Fibroblast of lung (primary cell): ENCODE results near the gene ACTR2. TPM values are rescaled to one million over a fixed set of nuclear protein-coding genes. Genes with fewer than 3 reads are reported as not detected.
"Not testable (repeated sequence)": the region's sequence is repeated elsewhere in the genome, so short reads cannot be mapped to it uniquely, and the experiment has no call there.

Source experiments
- DNase-seq, 2 donors: peaks; one replicate each; pipeline versions ENCODE4 v3.0.0 to v3.0.0-alpha.2; 2010; ENCODE audit warnings: low read depth in 2 of 2
- H2AFZ ChIP-seq: 2 replicates; pipeline ENCODE4 v1.5.1; 2012; ENCODE audit warnings: low read length, control low read depth, inconsistent platforms
- H3K27ac ChIP-seq: 2 replicates; pipeline ENCODE4 v1.5.1; 2011; ENCODE audit warnings: low read length, control low read depth; ENCODE audit not compliant: insufficient read depth
- H3K27me3 ChIP-seq: 2 replicates; pipeline ENCODE4 v1.5.1; 2011; ENCODE audit warnings: mild to moderate bottlenecking, low read length; ENCODE audit not compliant: control insufficient read depth, insufficient read depth
- H3K36me3 ChIP-seq: 2 replicates; pipeline ENCODE4 v1.5.1; 2011; ENCODE audit warnings: low read length; ENCODE audit not compliant: control insufficient read depth, insufficient read depth
- H3K4me1 ChIP-seq: 2 replicates; pipeline ENCODE4 v1.5.1; 2011; ENCODE audit warnings: low read length; ENCODE audit not compliant: control insufficient read depth, insufficient read depth; ENCODE audit errors: extremely low read depth
- H3K4me2 ChIP-seq: 2 replicates; pipeline ENCODE4 v1.5.1; 2011; ENCODE audit warnings: low read length, control low read depth; ENCODE audit not compliant: insufficient read depth; ENCODE audit errors: extremely low read depth
- H3K4me3 ChIP-seq, 4 experiments: fragments of 200-600 bp in 1 of 4; sonication (generic) in 1 of 4; replicated peaks in 1 of 4; 2 replicates each; pipeline ENCODE4 v1.5.1; 2011 to 2016; ENCODE audit warnings: low read length in 4 of 4, low read depth in 3 of 4, mild to moderate bottlenecking in 3 of 4, control low read depth in 2 of 4, inconsistent platforms in 1 of 4, mixed read lengths in 1 of 4; ENCODE audit not compliant: insufficient read depth in 1 of 4; ENCODE audit errors: control extremely low read depth in 1 of 4
- H3K79me2 ChIP-seq: 2 replicates; pipeline ENCODE4 v1.5.1; 2012; ENCODE audit warnings: mild to moderate bottlenecking, low read length, inconsistent platforms; ENCODE audit not compliant: control insufficient read depth, insufficient read depth
- H3K9ac ChIP-seq: 2 replicates; pipeline ENCODE4 v1.5.1; 2011; ENCODE audit warnings: mild to moderate bottlenecking, low read length, control low read depth; ENCODE audit not compliant: insufficient read depth
- H3K9me3 ChIP-seq: 2 replicates; pipeline ENCODE4 v1.5.1; 2012; ENCODE audit warnings: low read depth, low read length; ENCODE audit not compliant: control insufficient read depth, insufficient read depth
- H4K20me1 ChIP-seq: 2 replicates; pipeline ENCODE4 v1.5.1; 2011; ENCODE audit warnings: low read length; ENCODE audit not compliant: control insufficient read depth, insufficient read depth; ENCODE audit errors: extremely low read depth
- EZH2 ChIP-seq: IDR thresholded peaks from 2 replicates; pipeline ENCODE4 v1.5.1; 2012; ENCODE audit warnings: low read length, control low read depth, mild to moderate bottlenecking; ENCODE audit errors: missing control alignments
- polyA plus RNA-seq, 2 donors: library from polyadenylated mRNA; depleted of rRNA in 1 of 2; stranded (reverse) in 1 of 2; unstranded in 1 of 2; fragments of >200 nt; gene quantifications; 2 replicates each; pipeline ENCODE4 v1.2.1, GENCODE V29; 2011 to 2012; ENCODE audit warnings: missing spikeins in 1 of 2
- total RNA-seq: library from RNA; depleted of rRNA; stranded (reverse); fragments of >200 nt; gene quantifications from 2 replicates; pipeline ENCODE4 v1.2.1, GENCODE V29; 2014
- TF ChIP-seq, protein P1 (sequence below), 2 donors: IDR thresholded peaks in 1 of 2; conservative IDR thresholded peaks in 1 of 2; 1 replicate in 1 of 2; 2 replicates in 1 of 2; pipeline ENCODE4 v1.5.1; 2011 to 2012; ENCODE audit warnings: low read length in 2 of 2, control low read depth in 1 of 2, inconsistent platforms in 1 of 2, low read depth in 1 of 2, mild to moderate bottlenecking in 1 of 2

ACTR2 gene
- total and polyA plus RNA-seq, 2 donors (not counting 1 experiment from before 2014, with no cell fraction given) = 90.2 to 192 TPM

DNA sequence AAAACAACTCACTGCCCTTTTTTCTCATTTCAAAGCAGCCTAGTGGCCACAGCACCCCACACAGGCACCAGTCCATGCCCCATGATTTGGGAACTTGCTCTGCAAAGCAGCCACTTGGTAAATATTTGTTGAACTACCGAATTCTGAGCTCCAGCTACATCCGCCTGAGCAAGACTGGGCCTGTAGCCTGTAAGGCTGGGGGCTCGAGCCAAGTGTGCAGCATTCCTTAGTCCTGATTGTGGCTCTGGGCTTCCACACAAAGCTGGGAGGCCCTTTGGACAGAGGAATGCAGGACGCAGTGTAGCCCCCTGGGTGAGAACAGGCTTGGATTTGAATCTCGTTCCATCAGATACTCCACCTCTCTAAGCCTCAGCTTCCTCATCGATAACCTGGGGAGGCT is 88.4 kb downstream of the ACTR2 start:
- DNase-seq = peak; percentile 72 to 96
- H3K9ac ChIP-seq = peak overlapping the region; percentile 28
- H3K79me2 ChIP-seq = peaks cover 9% of the 10 kb centered on the region
- TF ChIP-seq, protein P1, sequence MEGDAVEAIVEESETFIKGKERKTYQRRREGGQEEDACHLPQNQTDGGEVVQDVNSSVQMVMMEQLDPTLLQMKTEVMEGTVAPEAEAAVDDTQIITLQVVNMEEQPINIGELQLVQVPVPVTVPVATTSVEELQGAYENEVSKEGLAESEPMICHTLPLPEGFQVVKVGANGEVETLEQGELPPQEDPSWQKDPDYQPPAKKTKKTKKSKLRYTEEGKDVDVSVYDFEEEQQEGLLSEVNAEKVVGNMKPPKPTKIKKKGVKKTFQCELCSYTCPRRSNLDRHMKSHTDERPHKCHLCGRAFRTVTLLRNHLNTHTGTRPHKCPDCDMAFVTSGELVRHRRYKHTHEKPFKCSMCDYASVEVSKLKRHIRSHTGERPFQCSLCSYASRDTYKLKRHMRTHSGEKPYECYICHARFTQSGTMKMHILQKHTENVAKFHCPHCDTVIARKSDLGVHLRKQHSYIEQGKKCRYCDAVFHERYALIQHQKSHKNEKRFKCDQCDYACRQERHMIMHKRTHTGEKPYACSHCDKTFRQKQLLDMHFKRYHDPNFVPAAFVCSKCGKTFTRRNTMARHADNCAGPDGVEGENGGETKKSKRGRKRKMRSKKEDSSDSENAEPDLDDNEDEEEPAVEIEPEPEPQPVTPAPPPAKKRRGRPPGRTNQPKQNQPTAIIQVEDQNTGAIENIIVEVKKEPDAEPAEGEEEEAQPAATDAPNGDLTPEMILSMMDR (conservative IDR thresholded peaks at IDR 0.05 in 1 of 2, IDR thresholded peaks at IDR 0.05 in 1 of 2; ENCODE audit: low read depth in 1 of 2, low read length in 2 of 2) = no peak
- TF ChIP-seq EZH2 = no peak
- no peaks in the 10 kb centered on the region for H3K9me3 ChIP-seq
- no peaks in the 10 kb centered on the region for H4K20me1 ChIP-seq
- no peak overlapping the region for H3K4me3 ChIP-seq
- peak overlapping the region; percentile 84 for H3K27ac ChIP-seq
- H3K36me3 ChIP-seq = peaks cover 20% of the 10 kb centered on the region
- peak overlapping the region; percentile 54 for H3K4me2 ChIP-seq
- H2AFZ ChIP-seq = no peak overlapping the region
- no peaks in the 10 kb centered on the region for H3K27me3 ChIP-seq
- peaks cover 23% of the 10 kb centered on the region for H3K4me1 ChIP-seq

DNA sequence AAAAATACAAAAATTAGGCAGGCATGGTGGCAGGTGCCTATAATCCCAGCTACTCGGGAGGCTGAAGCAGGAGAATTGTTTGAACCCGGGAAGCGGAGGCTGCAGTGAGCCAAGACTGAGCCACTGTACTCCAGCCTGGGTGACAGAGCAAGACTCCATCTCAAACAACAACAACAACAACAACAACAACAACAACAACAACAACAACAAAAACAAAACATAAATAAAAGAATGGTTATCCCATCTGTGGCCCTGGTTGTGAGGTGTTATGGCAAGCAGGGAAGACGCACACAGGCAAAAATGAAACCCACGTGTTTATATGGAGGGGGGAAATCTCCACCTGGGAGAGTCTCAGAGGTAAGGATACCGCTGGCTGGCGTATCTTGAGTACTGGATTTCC is 89.7 kb downstream of the ACTR2 start:
- not testable (repeated sequence) for H4K20me1 ChIP-seq, H2AFZ ChIP-seq, H3K27me3 ChIP-seq, H3K9ac ChIP-seq, H3K9me3 ChIP-seq, H3K4me2 ChIP-seq, H3K4me3 ChIP-seq, DNase-seq, H3K27ac ChIP-seq, H3K79me2 ChIP-seq
- Histone ChIP-seq H3K4me1 (peaks cover 27% of the 10 kb centered on the region), H3K36me3 (peaks cover 15% of the 10 kb centered on the region)

DNA sequence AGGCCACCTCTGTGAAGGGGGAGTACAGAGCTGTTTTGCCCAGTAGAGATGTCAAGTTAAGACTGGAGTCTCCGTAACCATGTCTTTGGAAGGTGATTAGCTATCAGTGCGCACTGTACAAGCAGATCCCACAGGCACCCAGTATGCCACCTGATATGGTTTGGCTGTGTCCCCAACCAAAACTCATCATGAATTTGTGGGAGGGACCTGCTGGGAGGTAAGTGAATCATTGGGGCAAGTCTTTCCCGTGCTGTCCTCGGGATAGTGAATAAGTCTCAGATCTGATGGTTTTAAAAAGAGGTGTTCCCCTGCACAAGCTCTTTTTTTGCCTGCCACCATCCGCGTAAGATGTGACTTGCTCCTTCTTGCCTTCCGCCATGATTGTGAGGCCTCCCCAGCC is 90.2 kb downstream of the ACTR2 start:
- Histone ChIP-seq H3K4me2 (no peak overlapping the region), H3K4me1 (peaks cover 27% of the 10 kb centered on the region), H3K27me3 (no peaks in the 10 kb centered on the region), H4K20me1 (no peaks in the 10 kb centered on the region), H3K9me3 (no peaks in the 10 kb centered on the region), H2AFZ (no peak overlapping the region), H3K79me2 (peaks cover 9% of the 10 kb centered on the region), H3K36me3 (peaks cover 15% of the 10 kb centered on the region), H3K27ac (no peak overlapping the region), H3K4me3 (no peak overlapping the region), H3K9ac (no peak overlapping the region)
- no peak for DNase-seq
- no peak for TF ChIP-seq EZH2
- TF ChIP-seq, protein P1 (conservative IDR thresholded peaks at IDR 0.05 in 1 of 2, IDR thresholded peaks at IDR 0.05 in 1 of 2; ENCODE audit: low read depth in 1 of 2, low read length in 2 of 2) = no peak
